HG02678 (cell line): ENCODE results near the gene LSM10.

Experiments used
- ATAC-seq: cut with Tn5 transposase; IDR thresholded peaks from one replicate; pipeline ENCODE4 v1.9.1; 2021; ENCODE audit warnings: mild to moderate bottlenecking, moderate library complexity; ENCODE audit not compliant: unreplicated experiment

LSM10 gene

DNA sequence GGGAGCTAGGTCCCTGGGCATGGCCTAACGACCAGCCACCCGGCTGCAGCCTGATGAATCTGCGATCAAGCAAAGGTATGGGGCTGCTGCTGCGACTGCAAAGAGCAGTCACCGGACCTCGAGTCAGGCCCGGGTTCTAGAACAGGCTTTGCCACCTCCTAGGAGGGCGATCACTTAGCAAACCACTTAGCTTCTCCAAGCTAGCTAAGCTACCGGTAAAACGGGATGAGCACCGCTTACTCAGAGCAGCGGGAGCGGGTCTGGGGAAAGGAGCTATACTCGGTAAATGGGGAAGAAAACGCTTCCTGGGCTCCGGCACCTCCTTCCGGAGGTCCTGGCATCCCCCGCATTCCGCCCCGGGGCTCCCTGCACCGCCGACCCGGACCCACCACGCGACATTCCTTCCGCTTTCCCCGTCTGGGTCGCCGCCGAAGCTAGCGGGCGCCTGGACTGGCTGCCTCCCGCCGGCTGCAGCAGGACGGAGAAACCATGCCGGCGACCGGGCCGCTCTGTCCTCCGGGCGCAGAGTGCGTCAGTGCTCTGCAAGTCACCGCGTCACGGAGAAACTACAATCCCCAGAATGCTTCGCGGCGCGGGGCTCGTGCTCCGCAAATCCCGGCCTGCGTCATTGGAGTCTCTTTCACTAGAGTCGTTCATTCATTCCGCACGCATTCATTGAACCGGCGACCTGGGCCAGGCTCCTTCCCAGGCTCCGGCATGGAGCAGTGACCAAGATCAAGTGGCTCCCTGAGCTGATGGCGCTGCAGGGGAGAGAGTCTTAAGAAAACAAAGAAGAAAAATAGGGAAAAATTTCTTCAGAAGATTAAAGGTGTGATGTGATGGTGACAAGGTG lies at the start of gene LSM10:
LSM10 (minus strand) TSS at position 531 of the 853 bp plus-strand sequence. CDS start 3,779 bp downstream, outside the sequence.
- peak; percentile 73 for ATAC-seq

DNA sequence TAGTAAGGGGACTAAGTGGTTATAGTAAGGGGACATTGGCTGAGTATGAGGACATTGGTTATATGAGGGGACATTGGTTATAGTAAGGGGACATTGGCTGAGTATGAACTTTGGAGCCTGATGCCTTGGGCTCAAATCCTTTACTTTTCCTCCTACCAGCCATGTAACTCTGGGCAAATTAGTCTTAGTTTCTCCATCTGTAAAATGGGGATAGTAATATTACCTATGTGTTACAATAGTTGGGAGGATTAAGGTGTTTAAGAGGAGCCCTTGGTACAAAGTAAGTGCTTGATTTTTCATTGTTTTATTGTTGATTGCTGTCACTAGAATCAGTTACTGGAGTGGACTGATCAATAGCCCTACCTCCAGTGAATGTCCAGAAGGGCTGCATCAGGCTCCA lies 49.7 kb upstream of the LSM10 start:
- no peak for ATAC-seq

DNA sequence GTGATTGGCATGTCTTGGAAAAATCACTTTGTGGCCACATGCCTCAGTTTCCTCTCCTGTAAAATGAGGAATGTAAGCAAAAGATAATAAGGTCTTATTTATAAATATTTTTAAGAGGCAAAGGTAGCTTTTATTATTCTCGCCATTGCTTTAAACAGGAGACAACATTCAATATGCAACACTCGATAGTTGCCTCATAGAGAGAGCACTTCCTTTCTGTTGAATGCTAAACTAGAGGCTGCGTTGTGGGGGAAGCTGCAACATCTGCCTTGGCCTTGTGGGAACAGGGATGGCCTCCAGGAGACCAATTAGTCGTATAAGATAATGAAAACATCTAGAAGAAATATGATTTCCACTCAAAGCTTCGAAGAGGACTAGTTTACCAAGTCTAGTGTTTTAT lies 49.0 kb upstream of the LSM10 start:
- no peak for ATAC-seq

- no peak for ATAC-seq
These were observed 48.6 kb upstream of the LSM10 start for GRCh38 chr1:36446271-36446670.

DNA sequence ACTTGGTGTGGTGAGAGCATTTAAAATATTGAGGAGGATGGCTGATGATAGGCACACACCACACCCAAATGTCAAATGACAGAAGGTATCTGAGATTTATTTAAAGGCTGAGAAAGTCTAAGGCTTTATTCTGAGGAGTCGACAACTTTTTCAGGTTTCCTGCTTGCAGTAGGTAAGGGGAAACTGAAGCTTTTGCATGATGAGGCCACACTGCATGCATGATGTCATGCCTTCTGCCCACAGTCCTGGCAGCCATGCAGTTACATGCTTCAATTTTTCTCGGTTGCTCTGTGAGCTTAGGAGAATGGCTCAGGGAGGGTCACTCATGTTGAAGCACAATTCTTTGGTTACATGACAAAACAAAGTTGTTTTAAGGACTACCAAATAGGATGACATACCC lies 45.6 kb upstream of the LSM10 start:
- ATAC-seq: no peak

DNA sequence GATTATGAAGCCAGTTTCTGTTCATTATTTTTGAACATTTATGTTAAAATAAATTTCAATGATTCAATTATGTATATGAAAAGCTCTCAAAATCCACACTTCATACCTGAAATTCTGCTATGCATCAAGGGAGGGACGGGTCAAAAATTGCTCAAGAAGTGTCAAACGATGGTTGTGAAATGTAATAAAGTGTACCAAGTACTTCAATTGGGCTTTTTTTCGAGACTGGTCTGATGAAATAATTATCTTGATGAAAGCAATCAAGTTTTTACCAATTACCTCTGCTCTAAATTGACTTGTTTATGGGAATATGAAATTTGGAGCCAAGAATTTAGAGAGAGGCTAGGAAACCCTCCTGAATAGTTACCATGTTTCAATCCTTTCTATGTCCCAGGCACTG lies 44.6 kb upstream of the LSM10 start:
- no peak for ATAC-seq

- ATAC-seq: no peak
These were observed 42.9 kb upstream of the LSM10 start for GRCh38 chr1:36440646-36441045.

- no peak for ATAC-seq
These were observed 42.3 kb upstream of the LSM10 start for GRCh38 chr1:36440044-36440443.

GRCh38 chr1:36438715-36439114 lies 41.0 kb upstream of the LSM10 start:
- ATAC-seq: no peak

GRCh38 chr1:36436821-36437220 lies 39.1 kb upstream of the LSM10 start:
- ATAC-seq: no peak

GRCh38 chr1:36433102-36433501 lies 35.4 kb upstream of the LSM10 start:
- no peak for ATAC-seq

- no peak for ATAC-seq
These were observed 34.9 kb upstream of the LSM10 start for GRCh38 chr1:36432616-36433015.

- ATAC-seq: no peak
These were observed 28.1 kb upstream of the LSM10 start for GRCh38 chr1:36425791-36426190.

- ATAC-seq: no peak
These were observed 23.9 kb upstream of the LSM10 start for GRCh38 chr1:36421649-36422048.

GRCh38 chr1:36420836-36421317 lies 23.2 kb upstream of the LSM10 start:
- no peak for ATAC-seq

GRCh38 chr1:36420409-36420808 lies 22.7 kb upstream of the LSM10 start:
- ATAC-seq: no peak

- ATAC-seq: no peak
These were observed 21.9 kb upstream of the LSM10 start for GRCh38 chr1:36419569-36419968.

- ATAC-seq: no peak
These were observed 21.4 kb upstream of the LSM10 start for GRCh38 chr1:36419140-36419539.

DNA sequence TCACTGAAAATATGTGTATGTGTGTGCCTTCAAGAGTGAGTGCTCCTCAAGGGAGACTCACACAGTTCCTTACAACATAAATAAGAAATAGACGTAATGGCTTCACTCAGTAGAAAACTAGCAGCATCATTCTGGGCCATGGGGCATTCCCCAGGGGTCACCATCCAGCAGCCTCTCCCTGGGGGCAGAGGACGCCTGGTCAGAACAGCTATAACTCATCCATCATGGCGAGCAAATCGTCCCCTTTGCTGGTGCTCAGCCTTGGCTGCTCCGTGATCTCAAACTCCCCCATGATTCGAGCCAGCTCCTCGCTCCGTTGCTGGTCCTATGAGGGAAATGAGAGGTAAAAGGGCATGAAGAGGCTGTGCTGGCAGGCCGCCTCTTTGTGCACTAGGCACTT lies 20.2 kb upstream of the LSM10 start:
- no peak for ATAC-seq

DNA sequence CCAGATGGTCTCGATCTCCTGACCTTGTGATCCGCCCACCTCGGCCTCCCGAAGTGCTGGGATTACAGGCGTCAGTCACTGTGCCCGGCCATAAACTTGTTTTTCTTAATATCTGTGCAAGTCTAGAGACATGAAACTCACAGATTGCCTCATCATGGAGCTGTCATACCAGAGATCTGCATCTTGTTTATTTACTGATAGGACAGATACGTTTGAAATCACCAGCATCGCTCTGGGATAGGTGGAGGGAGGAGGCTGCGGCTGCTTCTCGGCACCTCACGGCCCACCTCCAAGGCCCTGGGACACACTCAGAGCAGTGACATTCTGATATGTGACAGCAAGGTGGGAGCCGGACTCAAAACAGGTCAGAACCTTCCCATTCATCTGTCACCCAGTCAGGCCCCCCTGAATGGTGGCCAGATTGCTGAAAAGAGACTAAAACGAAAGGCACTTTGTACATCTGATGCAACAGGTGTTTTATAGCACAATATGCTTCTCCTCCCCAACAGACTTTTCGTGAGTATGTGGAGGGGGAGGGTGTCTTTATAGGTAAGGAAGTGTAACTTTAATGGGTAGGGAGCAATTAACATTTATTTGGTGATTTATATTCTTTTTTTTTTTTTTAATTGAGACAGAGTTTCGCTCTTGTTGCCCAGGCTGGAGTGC lies 18.1 kb upstream of the LSM10 start:
- no peak for ATAC-seq

GRCh38 chr1:36414384-36414783 lies 16.7 kb upstream of the LSM10 start:
- no peak for ATAC-seq
